PC-9 (cell line): ENCODE results near the gene MACROD1. TPM values are rescaled to one million over a fixed set of nuclear protein-coding genes. Genes with fewer than 3 reads are reported as not detected.

Experiments used
- BruUV-seq: library from RNA; stranded (reverse); fragments of 400-500 nt; replicated peaks from 2 replicates; lab custom pipeline; 2021; lab: Mats Ljungman, UMichigan
- CTCF ChIA-PET: fragments of 300-600 bp; sonication (Branson Sonifier 250); formaldehyde crosslinking; loops from one replicate; lab custom pipeline; 2022; ENCODE audit warnings: antibody characterized with exemption; lab: Charles Lee
- POLR2A ChIA-PET: fragments of 300-600 bp; sonication (Branson Sonifier 250); formaldehyde crosslinking; loops from one replicate; lab custom pipeline; 2022; ENCODE audit warnings: antibody characterized with exemption; ENCODE audit not compliant: unreplicated experiment; lab: Charles Lee
- DNase-seq, 2 experiments: peaks; one replicate each; pipeline versions ENCODE4 v3.0.0 to v3.0.0-alpha.2; 2015 to 2022; ENCODE audit warnings: mixed read lengths in 1 of 2
- H2AFZ ChIP-seq: fragments of 200-600 bp; sonication (generic); 2 replicates; pipeline ENCODE4 v1.8.1; 2017; ENCODE audit warnings: antibody characterized with exemption
- H3F3A ChIP-seq: fragments of 200-600 bp; sonication (generic); 2 replicates; pipeline ENCODE4 v1.8.1; 2017; ENCODE audit warnings: antibody characterized with exemption, mild to moderate bottlenecking, low read depth; ENCODE audit not compliant: insufficient read depth
- H3K27ac ChIP-seq: fragments of 200-600 bp; sonication (generic); 2 replicates; pipeline ENCODE4 v1.6.1; 2016; ENCODE audit warnings: mixed run types
- H3K27me3 ChIP-seq: fragments of 200-600 bp; sonication (generic); 2 replicates; pipeline ENCODE4 v1.6.1; 2016; ENCODE audit warnings: low read depth, mixed run types; ENCODE audit not compliant: insufficient read depth
- H3K36me3 ChIP-seq: fragments of 200-600 bp; sonication (generic); 2 replicates; pipeline ENCODE4 v1.6.1; 2016; ENCODE audit warnings: low read depth, mixed run types
- H3K4me1 ChIP-seq: fragments of 200-600 bp; sonication (generic); replicated peaks from 2 replicates; pipeline ENCODE4 v1.6.1; 2016; ENCODE audit warnings: mixed run types; ENCODE audit not compliant: insufficient read depth
- H3K4me2 ChIP-seq: fragments of 200-600 bp; sonication (generic); 2 replicates; pipeline ENCODE4 v1.6.1; 2017; ENCODE audit warnings: mixed run types
- H3K4me3 ChIP-seq: fragments of 200-600 bp; sonication (generic); 2 replicates; pipeline ENCODE4 v1.6.1; 2016; ENCODE audit warnings: mixed run types
- H3K79me2 ChIP-seq: fragments of 200-600 bp; sonication (generic); 2 replicates; pipeline ENCODE4 v1.6.1; 2017; ENCODE audit warnings: low read depth, mixed run types
- H3K9me2 ChIP-seq: fragments of 200-600 bp; sonication (generic); 2 replicates; pipeline ENCODE4 v1.8.1; 2017; ENCODE audit warnings: mild to moderate bottlenecking; ENCODE audit not compliant: insufficient read depth
- H3K9me3 ChIP-seq: fragments of 200-600 bp; sonication (generic); 2 replicates; pipeline ENCODE4 v1.8.1; 2016; ENCODE audit warnings: low read depth; ENCODE audit not compliant: insufficient read depth
- H4K20me1 ChIP-seq: fragments of 200-600 bp; sonication (generic); 2 replicates; pipeline ENCODE4 v1.8.1; 2017; ENCODE audit not compliant: insufficient read depth
- CTCF ChIP-seq: fragments of 200-600 bp; sonication (generic); conservative IDR thresholded peaks from 2 replicates; pipeline ENCODE4 v1.6.1; 2017; ENCODE audit warnings: mixed run types, antibody characterized with exemption, mild to moderate bottlenecking, moderate library complexity
- EZH2 ChIP-seq: fragments of 200-600 bp; sonication (generic); IDR thresholded peaks from 2 replicates; pipeline ENCODE4 v1.8.0; 2017; ENCODE audit warnings: antibody characterized with exemption, low read depth
- intact Hi-C: fragments of 100-400 bp; cut with micrococcal nuclease; formaldehyde crosslinking; loops from one replicate; pipeline ENCODE4 v1.10.0; 2022; ENCODE audit not compliant: unreplicated experiment
- total RNA-seq: library from RNA; stranded (reverse); gene quantifications from 2 replicates; pipeline ENCODE4 v1.2.3, GENCODE V29; 2021

Gene MACROD1
- total RNA-seq, 1 experiment from 2014 or later, result 41.0 TPM

DNA sequence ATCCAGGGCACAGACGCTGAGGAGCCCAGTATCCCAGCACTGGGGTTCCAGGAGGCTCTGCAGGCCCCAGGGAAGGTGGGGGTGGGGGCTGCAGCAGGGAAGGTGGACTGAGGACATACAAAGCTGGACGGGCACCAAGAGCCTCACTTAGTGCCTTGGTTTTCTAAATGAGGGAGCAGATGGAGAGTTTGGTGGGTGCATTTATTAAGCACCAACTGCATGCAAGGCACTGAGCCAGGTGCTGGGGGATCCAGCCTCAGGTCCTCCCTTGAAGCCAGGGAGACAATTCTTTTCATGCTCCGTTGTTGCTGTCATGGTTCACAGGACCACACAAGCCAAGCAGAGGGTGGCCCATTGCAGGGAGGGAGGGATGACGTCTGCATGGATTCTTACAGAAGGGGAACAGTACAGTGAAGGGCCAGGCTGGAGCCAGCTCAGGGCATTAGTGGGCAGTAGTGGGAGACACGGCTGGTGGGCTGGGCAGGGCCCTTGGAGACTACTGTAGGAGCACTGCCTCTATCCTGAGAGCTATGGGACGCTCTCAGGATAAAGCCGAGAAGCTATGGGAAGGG lies 65.0 kb downstream of the MACROD1 start:
- POLR2A ChIA-PET, result interaction anchor here (0.6 kb wide), 1 partner anchor 28 kb away, joined by 3 read pairs; no protein-coding TSS in a partner anchor
- Histone ChIP-seq H4K20me1 (peaks cover 55% of the 10 kb centered on the region), H3K36me3 (no peaks in the 10 kb centered on the region), H3K27me3 (no peaks in the 10 kb centered on the region), H3K4me1 (no peaks in the 10 kb centered on the region), H3K79me2 (no peaks in the 10 kb centered on the region), H3K27ac (no peak overlapping the region), H3K9me3 (no peaks in the 10 kb centered on the region), H2AFZ (no peak overlapping the region), H3K4me2 (no peak overlapping the region), H3F3A (no peaks in the 10 kb centered on the region), H3K9me2 (no peaks in the 10 kb centered on the region), H3K4me3 (no peak overlapping the region)
- CTCF ChIA-PET, result no interaction called here
- TF ChIP-seq CTCF (no peak), EZH2 (no peak)
- no peak for DNase-seq
- intact Hi-C loops, result no loop called here
- BruUV-seq, result no TSS peak

DNA sequence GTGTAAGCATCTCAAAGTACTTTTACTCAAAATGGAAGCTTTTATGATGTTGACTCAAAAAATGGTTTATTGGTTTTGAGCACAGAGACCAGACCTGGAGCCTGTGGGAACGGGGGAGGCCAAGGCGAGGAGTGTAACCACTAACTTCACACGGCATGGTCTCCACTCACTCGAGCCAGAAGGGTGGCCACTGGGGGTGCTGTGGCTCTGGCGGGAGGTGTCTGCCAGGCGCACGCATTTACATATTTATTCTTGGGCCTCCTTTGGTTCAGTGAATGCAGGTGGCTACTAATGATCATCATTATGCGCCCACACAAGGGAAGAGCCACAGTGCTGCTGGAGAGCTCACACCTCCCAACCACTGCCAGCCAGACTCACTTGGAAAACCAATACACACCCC lies 65.6 kb downstream of the MACROD1 start:
- Histone ChIP-seq H3K4me1 (0 out of 2 replicates have a peak, but pooled peaks cover under 1% of the 10 kb centered on the region), H3F3A (peaks cover 3% of the 10 kb centered on the region; the same call in 1 of the 2 replicates), H2AFZ (no peak overlapping the region), H3K4me2 (no peak overlapping the region), H3K79me2 (no peaks in the 10 kb centered on the region), H3K4me3 (no peak overlapping the region), H3K27ac (no peak overlapping the region), H3K36me3 (no peaks in the 10 kb centered on the region), H3K9me3 (no peaks in the 10 kb centered on the region), H3K9me2 (no peaks in the 10 kb centered on the region), H3K27me3 (no peaks in the 10 kb centered on the region), H4K20me1 (peaks cover 52% of the 10 kb centered on the region)
- TF ChIP-seq EZH2 (no peak), CTCF (no peak)
- DNase-seq, result no peak
- ChIA-PET POLR2A (no interaction called here), CTCF (no interaction called here)
- BruUV-seq, result no TSS peak
- intact Hi-C loops, result no loop called here

DNA sequence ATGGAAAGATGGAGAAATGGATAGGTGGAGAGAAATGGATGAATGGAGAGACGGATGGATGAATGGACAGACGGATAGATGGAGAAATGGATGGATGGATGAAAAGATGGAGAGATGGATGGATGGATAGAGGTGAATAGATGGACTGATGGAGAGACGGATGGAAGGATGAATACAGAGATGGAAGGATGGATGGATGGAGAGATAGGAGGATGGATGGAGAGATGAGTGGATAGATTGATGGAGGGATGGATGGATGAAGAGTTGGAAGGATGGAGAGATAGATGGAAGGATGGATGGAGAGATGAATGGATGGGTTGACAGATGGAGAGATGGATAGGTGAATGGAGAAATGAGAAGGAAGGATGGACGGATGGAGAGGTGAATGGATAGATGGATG lies 66.5 kb downstream of the MACROD1 start:
- no peaks in the 10 kb centered on the region for H3K9me2 ChIP-seq
- peaks cover 12% of the 10 kb centered on the region; the same call in 1 of the 2 replicates for H3F3A ChIP-seq
- no peaks in the 10 kb centered on the region for H3K36me3 ChIP-seq
- ChIA-PET CTCF (interaction anchor here (0.6 kb wide), 1 partner anchor 9 kb away, joined by 3 read pairs; no protein-coding TSS in a partner anchor), POLR2A (no interaction called here)
- no TSS peak for BruUV-seq
- no peak overlapping the region for H3K27ac ChIP-seq
- H3K4me3 ChIP-seq, result no peak overlapping the region
- H2AFZ ChIP-seq, result no peak overlapping the region
- peaks cover 56% of the 10 kb centered on the region for H4K20me1 ChIP-seq
- no peaks in the 10 kb centered on the region for H3K79me2 ChIP-seq
- intact Hi-C loops, result no loop called here
- no peak overlapping the region for H3K4me2 ChIP-seq
- TF ChIP-seq CTCF (no peak), EZH2 (no peak)
- no peak for DNase-seq
- no peaks in the 10 kb centered on the region for H3K27me3 ChIP-seq
- H3K4me1 ChIP-seq, result peaks cover 9% of the 10 kb centered on the region
- no peaks in the 10 kb centered on the region for H3K9me3 ChIP-seq
